Ascending aorta (tissue), 2 donors: ENCODE measurements around the gene LCOR. TPM values are rescaled to one million over a fixed set of nuclear protein-coding genes. Genes with fewer than 3 reads are reported as not detected.

Source experiments
- DNase-seq, 2 donors: peaks; one replicate each; pipeline ENCODE4 v3.0.0-alpha.2; 2019; ENCODE audit warnings: low spot score in 2 of 2
- H3K27ac ChIP-seq, 2 donors: fragments of 200-600 bp; sonication (generic); one replicate each; pipeline ENCODE4 v1.5.1; 2016 to 2017; ENCODE audit warnings: mild to moderate bottlenecking in 1 of 2
- H3K27me3 ChIP-seq: fragments of 200-600 bp; sonication (generic); one replicate; pipeline ENCODE4 v1.5.1; 2017
- H3K36me3 ChIP-seq, 2 donors: fragments of 200-600 bp; sonication (generic); one replicate each; pipeline ENCODE4 v1.5.1; 2016
- H3K4me1 ChIP-seq, 2 donors: fragments of 200-600 bp; sonication (generic); one replicate each; pipeline ENCODE4 v1.5.1; 2016 to 2017; ENCODE audit warnings: mild to moderate bottlenecking in 1 of 2
- H3K4me3 ChIP-seq, 2 donors: fragments of 200-600 bp; sonication (generic); one replicate each; pipeline ENCODE4 v1.5.1; 2016 to 2017; ENCODE audit warnings: mild to moderate bottlenecking in 1 of 2
- H3K9me3 ChIP-seq, 2 donors: fragments of 200-600 bp; sonication (generic); one replicate each; pipeline ENCODE4 v1.5.1; 2016
- intact Hi-C: fragments of 100-400 bp; cut with DNase I; formaldehyde crosslinking; loops from one replicate; pipeline ENCODE4 v1.15.1; 2023
- total RNA-seq: library from RNA; depleted of rRNA; stranded (reverse); fragments of >200 nt; gene quantifications from one replicate; pipeline ENCODE4 v1.1.0, GENCODE V29; 2016
- TF ChIP-seq, protein P1 (sequence below), 3 experiments: fragments of 200-600 bp in 2 of 3; fragments of 450-650 bp in 1 of 3; sonication (generic) in 2 of 3; IDR thresholded peaks; one replicate each; pipeline ENCODE4 v1.5.1; 2016 to 2019; ENCODE audit warnings: antibody characterized with exemption in 3 of 3, mild to moderate bottlenecking in 1 of 3, moderate library complexity in 1 of 3

The LCOR gene
- total RNA-seq, 1 donor from 2014 or later, result 7.5 TPM

DNA sequence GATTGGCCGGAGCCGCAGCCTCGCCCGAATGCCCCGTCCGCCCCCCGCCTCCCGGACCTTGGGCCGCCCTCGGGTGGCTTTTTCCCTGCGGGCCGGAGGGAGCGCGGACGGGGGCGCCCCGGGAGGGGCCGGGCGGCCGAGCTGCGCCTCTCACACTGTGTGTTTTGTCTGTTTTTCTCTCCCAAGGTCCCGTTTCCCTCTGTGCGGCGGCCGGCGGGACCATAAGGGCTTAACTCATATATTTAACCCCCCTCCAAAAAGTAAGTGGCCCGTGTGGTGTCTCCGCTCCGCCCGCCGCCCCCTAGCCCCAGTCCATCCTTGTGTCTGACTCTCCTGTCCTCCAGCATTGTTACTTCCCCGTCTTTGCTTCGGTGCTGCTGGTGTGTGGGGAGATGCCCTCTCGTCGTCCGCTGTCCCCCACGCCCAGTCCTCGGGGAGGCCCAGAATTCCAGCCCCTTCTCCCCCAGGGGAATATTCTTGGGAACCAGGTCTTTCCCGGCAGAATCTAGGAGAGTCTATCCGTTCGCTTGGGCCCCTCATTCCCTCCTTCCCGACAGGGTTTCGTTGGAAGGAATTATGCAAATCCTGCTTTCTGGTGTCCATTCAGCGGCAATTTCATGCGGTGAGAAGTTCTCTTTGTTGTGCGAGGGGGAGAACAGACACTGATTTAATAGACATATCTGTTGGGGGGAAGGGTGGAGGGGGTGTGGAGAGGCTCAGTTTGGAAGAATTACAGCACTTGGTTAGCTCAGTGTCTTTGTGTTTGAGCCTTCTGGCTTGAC lies 1.3 kb downstream of the LCOR start:
- H3K4me3 ChIP-seq, result peak overlapping the region; percentile 71 to 92
- intact Hi-C loops, result loop anchor here (2.0 to 5.0 kb wide), 6 partner anchors 31 to 459 kb away; partner anchors contain the start of genes ARHGAP19 and TLL2
- H3K27ac ChIP-seq, result peak overlapping the region; percentile 76 to 98
- TF ChIP-seq, protein P1, sequence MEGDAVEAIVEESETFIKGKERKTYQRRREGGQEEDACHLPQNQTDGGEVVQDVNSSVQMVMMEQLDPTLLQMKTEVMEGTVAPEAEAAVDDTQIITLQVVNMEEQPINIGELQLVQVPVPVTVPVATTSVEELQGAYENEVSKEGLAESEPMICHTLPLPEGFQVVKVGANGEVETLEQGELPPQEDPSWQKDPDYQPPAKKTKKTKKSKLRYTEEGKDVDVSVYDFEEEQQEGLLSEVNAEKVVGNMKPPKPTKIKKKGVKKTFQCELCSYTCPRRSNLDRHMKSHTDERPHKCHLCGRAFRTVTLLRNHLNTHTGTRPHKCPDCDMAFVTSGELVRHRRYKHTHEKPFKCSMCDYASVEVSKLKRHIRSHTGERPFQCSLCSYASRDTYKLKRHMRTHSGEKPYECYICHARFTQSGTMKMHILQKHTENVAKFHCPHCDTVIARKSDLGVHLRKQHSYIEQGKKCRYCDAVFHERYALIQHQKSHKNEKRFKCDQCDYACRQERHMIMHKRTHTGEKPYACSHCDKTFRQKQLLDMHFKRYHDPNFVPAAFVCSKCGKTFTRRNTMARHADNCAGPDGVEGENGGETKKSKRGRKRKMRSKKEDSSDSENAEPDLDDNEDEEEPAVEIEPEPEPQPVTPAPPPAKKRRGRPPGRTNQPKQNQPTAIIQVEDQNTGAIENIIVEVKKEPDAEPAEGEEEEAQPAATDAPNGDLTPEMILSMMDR (IDR thresholded peaks at IDR 0.05), result no peak
- H3K36me3 ChIP-seq, result no peaks in the 10 kb centered on the region
- no peaks in the 10 kb centered on the region for H3K27me3 ChIP-seq
- peaks cover 0 to 19% of the 10 kb centered on the region in 2 donors for H3K4me1 ChIP-seq
- no peaks in the 10 kb centered on the region for H3K9me3 ChIP-seq
- DNase-seq, result no peak

DNA sequence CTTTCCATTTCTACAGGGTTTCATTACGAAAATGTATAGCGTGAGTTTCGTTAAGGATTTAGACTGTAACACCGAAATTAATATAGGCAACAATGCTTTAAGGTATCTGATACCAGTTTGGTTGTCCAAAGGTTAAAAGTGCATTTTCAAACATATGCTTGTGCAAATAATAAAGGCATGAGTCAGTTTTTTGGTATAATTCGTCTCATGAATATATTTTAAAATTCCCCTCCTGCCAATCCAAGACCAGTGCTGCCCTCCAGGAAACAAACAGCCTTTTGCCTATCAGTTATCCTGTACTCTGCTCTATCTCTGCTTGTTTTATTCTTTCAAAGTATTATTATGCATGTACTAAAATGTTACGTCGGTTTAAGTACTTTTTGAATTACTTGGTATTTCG lies 2.0 kb downstream of the LCOR start:
- Histone ChIP-seq H3K27me3 (no peaks in the 10 kb centered on the region), H3K4me3 (peak overlapping the region; percentile 71 to 92), H3K36me3 (no peaks in the 10 kb centered on the region), H3K27ac (no peak overlapping the region), H3K9me3 (no peaks in the 10 kb centered on the region), H3K4me1 (peaks cover 0 to 23% of the 10 kb centered on the region in 2 donors)
- TF ChIP-seq, protein P1 (IDR thresholded peaks at IDR 0.05), result no peak
- DNase-seq, result no peak
- intact Hi-C loops, result loop anchor here (5.0 kb wide), 4 partner anchors 322 to 458 kb away; partner anchors contain the start of genes ARHGAP19 and TLL2

DNA sequence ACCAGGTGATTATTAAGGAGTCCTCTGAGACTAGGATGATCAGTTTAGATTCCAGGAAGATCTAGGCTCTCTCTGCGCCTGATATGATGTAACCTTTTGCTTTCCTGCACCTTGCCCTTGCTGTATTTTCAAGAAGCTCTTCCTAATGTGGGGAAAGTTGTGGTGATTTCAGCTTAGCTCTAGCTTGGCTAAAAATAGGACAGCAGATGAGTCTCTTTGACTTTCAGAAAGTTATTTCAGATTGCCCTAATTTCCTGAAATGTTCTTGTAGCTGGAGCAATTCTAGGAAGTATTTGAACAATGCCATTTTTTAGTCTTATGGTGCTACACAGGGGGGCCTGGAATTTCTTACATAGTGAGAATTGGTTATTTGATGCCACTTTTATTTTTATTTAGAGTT lies 3.8 kb downstream of the LCOR start:
- no peaks in the 10 kb centered on the region for H3K27me3 ChIP-seq
- H3K36me3 ChIP-seq, result no peaks in the 10 kb centered on the region
- TF ChIP-seq, protein P1 (IDR thresholded peaks at IDR 0.05), result no peak
- no peaks in the 10 kb centered on the region for H3K9me3 ChIP-seq
- no peak for DNase-seq
- H3K4me3 ChIP-seq, result no peak overlapping the region
- no peak overlapping the region for H3K27ac ChIP-seq
- intact Hi-C loops, result no loop called here
- peaks cover 0 to 23% of the 10 kb centered on the region in 2 donors for H3K4me1 ChIP-seq

DNA sequence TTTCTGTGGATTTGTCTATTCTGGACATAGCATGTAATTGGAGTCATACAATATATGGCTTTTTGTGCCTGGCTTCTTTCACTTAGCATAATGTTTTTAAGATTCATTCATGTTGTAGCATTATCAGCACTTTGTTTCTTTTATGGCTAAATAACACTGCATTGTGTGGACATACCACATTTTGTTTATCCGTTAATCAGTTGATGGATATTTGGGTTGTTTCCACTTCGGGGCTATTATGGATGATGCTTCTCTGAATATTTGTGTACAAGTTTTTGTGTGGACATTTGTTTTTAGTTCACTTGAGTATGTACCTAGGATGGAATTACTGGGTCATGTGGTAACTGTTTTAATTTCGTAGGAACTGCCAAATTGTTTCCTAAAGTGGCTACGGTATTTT lies 6.4 kb downstream of the LCOR start:
- DNase-seq, result no peak
- no peak overlapping the region for H3K27ac ChIP-seq
- H3K27me3 ChIP-seq, result no peaks in the 10 kb centered on the region
- TF ChIP-seq, protein P1 (IDR thresholded peaks at IDR 0.05), result no peak
- peaks cover 0 to 24% of the 10 kb centered on the region in 2 donors for H3K4me1 ChIP-seq
- intact Hi-C loops, result no loop called here
- H3K9me3 ChIP-seq, result no peaks in the 10 kb centered on the region
- no peaks in the 10 kb centered on the region for H3K36me3 ChIP-seq
- H3K4me3 ChIP-seq, result no peak overlapping the region

DNA sequence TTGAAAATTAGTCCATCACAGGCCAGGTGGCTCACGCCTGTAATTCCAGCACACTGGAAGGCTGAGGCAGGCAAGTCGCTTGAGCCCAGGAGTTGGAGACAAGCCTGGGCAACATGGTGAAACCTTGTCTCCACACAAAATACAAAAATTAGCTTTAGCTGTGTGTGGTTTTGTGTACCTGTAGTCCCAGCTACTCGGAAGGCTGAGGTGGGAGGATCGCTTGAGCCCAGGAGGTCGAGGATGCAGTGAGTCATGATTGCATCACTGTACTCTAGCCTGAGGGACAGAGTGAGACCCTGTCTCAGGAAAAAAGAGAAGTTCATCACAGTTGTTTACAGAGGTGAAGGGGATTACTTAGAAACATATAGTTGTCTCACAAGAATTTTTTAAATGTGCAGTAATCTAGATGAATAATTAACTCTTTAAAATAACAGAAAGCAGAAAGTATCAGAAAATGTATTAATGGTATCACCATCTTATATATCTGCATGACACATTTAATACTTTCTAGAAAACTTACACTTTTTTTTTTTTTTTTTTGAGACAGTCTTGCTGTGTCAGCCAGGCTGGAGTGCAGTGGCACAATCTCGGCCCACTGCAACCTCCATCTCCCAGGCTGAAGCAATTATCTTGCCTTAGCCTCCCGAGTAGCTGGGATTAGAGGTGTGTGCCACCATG lies 8.9 kb downstream of the LCOR start:
- Histone ChIP-seq H3K4me3 (no peak overlapping the region), H3K4me1 (peaks cover 0 to 20% of the 10 kb centered on the region in 2 donors), H3K36me3 (no peaks in the 10 kb centered on the region), H3K27me3 (no peaks in the 10 kb centered on the region), H3K9me3 (no peaks in the 10 kb centered on the region), H3K27ac (no peak overlapping the region)
- DNase-seq, result no peak
- TF ChIP-seq, protein P1 (IDR thresholded peaks at IDR 0.05), result no peak
- intact Hi-C loops, result no loop called here
